Activated CD4-positive, alpha-beta T cell treated with anti-CD3 and anti-CD28 coated beads for 1 hour (primary cell): ENCODE measurements around the gene PTCD2.
"Not testable (repeated sequence)": the region's sequence is repeated elsewhere in the genome, so short reads cannot be mapped to it uniquely, and the experiment has no call there.

Experiments
- DNase-seq: peaks from one replicate; pipeline ENCODE4 v3.0.0-alpha.2; 2020

Gene PTCD2

DNA sequence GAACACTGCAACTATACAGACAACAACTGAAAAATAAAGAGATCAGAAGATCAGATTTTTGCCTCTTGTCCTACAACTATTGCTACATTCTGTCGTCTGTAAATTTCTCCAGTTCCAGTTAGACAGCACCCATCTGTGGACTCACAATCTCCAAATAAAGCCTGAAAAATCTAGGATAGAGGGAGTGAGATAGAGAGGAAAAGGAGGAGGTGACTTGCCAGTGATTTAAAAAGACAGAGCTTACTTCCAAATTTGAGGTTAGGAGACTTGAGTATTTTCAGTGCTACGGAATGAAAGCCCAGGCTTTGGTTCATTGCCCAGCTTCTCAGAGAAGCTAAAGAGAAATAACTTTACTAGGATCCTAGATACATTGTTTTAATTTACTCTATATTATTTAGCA lies 63.6 kb downstream of the PTCD2 start:
- DNase-seq, result no peak

DNA sequence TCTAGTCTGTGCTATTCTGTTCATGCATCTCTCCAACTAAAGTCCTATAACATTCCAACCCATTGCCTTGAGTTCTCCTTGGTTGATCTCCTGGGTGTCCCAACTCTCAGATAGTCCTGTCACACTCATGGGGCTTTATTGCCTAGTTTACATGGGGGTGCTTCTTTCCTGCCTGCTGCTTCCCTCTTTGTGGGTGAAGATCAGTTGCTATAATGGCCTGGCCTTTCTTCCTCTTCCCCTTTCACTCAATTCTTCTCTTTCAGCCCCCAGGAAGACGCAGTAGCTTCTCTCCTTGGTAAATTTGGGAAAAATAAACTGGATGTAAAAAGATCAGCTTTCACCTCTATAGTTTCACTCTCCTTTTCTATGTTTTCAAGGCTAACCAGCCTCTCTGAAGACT lies 66.5 kb downstream of the PTCD2 start:
- no peak for DNase-seq

DNA sequence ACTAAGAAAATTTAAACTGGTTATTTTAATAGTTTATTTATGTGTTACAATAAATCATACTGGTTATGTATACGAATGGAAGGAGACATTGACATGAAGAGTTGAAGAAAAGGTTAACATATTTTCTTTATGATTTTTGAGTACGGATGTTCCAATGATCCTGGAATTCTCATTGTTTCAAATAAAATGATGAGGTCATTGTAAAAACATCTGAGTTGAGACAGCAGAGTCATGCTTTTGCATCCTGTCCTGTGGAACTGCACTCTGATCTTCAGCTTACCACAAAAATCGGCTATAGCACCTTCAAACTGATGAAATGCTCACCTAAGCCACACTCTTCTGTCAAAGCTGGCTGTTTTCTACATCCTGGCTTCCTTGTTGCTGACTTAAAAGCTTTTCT lies 67.8 kb downstream of the PTCD2 start:
- no peak for DNase-seq

DNA sequence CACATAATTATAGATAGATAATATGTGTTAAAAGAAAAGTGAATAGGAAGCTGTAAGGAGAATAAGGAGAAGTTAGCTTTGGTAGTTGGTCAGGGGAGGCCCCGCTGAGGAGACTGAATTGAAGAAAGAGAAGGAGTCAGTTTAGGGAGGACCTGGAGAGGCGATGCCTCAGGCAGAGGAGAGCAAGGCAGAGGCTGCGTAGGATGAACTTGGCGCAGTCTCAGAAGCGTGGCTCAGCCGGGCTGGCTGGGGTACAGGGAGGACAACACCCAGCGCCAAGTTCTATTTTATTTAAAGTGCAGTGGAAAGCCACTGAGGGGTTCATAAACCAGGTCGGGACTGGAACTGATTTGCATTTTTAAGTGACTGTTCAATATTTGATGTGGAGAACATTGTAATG lies 68.5 kb downstream of the PTCD2 start:
- DNase-seq, result no peak

DNA sequence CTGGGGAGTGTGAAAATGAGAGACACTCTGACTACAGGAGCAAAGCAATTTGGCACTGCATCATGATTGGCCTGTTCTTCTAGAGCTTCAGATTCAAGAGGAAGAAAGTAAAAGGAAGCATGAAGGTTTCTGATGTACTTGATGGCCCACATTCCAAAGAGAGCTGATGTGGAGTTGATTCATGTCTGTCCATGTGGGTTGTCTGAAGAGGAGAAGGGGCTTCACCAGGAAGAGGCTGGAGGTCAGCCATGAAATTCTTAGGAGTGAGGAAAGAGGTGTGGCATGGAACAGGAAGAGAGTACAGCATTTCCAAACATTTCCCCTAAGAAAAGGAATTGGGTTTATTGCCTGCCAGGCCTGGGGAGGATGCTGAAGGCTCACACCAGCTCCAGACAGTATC lies 70.7 kb downstream of the PTCD2 start:
- no peak for DNase-seq

DNA sequence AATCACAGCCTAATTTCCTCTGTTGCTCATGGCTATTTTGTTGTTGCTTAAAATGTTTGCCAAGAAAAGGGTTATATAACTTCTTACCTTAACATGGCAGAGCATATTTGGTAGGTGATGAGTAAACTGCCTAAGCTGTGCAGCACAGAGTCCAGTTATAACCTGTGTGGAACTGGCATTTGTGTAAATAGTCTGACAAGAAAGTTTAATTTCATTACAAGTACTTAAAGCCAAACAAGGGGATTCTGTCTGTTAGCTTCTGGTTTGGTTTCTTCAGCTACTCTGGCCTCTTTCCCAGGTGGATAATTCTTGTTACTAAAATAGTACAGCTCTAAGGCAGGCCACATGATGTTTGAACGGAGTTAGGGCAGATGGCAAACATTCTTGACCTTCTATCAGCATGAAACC lies 72.2 kb downstream of the PTCD2 start:
- no peak for DNase-seq

DNA sequence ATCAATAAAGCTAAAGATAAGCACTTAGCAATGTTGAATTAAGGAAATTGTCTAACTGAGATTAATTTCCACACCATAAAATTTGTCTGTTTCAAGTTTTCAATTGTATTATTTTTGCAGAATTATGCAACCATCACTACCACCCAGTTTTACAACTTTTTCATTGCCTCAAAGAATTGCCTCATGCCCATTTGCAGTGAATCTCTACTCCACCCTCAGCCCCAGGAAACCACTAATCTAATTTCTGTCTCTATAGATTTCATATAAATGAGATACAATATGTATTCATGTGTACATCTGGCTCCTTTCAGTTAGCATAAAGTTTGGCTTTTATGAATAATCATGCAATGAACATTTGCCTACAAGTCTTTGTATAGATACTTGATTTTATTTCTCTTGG lies 72.9 kb downstream of the PTCD2 start:
- DNase-seq, result no peak

DNA sequence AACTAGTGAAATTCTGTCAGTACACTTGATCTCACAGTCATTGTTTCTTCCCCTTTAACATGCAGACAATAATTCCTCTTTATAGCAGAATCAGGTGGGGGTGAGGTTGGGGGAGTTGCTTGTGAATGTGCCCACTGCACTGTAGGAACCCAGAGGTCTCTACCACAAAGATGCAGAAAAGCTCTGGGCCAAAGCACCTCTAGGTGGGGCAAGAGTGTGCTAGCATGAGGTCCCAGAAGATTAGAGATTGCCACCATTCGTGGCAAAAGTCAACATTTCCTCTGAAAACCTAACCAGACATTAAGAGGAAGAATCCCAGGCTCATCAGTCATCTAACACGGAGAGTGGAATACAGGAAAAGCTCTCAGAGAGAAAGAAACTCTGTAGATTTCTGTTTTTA lies 74.5 kb downstream of the PTCD2 start:
- no peak for DNase-seq

DNA sequence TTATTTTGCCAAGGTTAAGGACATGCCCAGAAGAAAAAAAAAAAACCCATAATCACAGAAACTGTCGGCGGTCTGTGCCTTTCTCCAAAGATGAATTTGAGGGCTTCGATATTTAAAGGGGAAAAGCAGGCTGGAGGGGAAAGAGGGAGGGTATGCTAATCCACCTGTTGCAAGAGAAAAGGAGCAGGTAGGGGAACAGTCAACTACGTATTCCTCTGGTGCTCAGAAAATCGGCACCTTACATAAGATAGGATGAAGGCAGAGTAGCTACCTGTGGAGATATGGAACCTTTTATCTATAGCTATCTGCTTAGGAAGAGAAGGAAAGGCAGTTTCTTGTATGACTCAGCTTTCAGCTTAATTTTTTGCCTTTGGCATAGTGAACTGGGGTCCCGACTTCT lies 77.7 kb downstream of the PTCD2 start:
- no peak for DNase-seq

DNA sequence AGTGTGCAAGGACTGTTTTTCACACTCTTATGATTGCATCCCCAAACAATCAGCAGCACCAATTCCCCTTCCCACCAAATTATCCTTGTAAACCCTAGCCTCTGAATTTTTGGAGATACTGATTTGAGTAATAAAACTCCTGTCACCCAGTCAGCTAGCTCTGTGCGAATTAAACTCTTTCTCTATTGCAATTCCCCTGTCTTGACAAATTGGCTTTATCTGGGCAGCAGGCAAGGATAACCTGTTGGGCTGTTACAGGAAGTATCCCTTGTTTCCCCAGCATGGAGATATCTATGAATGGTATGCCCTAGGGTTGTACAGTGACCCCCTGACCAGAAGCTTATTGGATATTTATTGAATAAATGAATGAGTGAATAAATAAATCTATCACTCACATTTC lies 80.8 kb downstream of the PTCD2 start:
- DNase-seq, result no peak

DNA sequence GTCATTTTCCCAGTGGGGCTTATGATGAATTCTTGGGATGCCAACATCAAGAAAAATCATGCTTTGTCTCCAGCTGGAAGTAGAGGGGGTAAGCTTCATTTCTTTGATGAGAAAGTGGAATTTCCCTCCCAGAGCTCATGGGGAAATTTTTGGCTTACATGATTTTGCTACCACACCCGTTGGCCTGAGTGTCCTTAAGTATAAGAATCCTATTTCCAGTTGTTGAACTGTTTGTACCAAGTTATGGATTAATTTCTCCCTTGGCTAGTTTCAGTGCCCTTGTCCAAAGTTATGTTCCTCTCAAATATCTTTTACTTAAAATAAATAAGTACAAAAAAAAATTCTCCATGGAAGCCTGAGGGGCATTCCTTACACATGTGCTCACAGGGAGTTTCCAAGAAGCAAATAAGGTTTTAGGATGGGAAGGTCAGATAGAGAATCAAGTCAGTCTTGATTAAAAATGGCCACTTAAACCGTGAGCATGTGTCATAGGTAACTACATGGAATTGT lies 82.3 kb downstream of the PTCD2 start:
- DNase-seq, result no peak

DNA sequence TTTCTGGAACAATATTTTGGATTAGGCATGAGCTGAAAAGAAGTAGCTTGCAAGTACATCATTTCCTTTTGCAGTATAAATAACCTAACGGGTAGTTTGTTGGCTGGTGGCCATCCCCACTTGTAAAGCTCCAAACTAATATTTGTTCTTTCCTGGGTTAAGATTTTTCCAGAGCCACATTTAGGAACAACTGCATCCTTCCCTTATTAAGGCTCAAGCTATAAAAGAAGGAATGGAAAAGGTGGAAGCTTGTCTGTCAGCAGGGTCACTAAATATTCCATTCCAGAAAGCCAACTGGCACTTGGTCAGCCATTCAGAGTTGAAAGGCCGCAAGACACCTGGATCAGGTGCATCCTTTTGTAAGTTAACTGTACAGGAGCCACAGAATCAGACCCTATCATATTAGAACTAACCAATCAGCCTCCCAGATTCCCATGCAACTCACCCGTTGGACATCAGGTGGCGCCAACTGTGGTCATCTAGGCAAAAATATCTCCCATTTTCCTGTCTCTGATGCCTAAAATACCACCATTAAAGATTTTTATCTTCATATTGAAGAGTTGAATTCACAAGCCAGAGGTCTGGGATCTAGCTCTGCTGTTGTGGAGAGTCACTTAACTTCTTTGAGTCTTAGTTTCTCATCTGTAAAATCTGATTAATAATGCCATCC lies 82.9 kb downstream of the PTCD2 start:
- no peak for DNase-seq

DNA sequence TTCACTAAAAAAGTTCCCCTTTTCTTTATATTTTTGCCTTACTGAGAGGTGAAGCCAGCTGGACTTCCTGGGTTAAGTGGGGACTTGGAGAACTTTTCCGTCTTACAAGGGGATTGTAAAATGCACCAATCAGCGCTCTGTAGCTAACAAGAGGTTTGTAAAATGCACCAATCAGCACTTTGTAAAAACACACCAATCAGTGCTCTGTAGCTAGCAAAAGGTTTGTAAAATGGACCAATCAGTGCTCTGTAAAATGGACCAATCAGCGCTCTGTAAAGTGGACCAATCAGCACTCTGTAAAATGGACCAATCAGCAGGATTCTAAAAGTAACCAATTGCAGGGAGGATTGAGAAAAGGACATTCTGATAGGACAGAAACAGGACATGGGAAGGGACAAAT lies 84.6 kb downstream of the PTCD2 start:
- not testable (repeated sequence) for DNase-seq

DNA sequence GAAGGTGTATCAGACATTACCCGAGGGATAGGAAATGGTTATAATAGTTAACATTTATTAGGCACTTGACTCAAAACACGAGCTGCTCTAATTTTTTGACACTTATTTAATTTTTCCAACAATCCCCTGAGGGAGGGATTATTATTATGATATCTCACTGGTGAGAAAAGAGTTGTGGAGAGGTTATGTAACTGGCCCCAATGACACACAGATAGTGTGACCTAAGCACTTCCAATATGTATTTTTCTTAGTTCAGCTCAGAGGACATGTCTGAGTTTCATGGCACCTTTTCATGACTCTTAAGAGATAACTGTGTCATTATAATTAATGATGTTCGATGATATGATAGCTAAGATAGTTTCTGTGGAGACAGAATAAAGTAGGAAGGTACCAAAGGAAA lies 86.9 kb downstream of the PTCD2 start:
- no peak for DNase-seq

DNA sequence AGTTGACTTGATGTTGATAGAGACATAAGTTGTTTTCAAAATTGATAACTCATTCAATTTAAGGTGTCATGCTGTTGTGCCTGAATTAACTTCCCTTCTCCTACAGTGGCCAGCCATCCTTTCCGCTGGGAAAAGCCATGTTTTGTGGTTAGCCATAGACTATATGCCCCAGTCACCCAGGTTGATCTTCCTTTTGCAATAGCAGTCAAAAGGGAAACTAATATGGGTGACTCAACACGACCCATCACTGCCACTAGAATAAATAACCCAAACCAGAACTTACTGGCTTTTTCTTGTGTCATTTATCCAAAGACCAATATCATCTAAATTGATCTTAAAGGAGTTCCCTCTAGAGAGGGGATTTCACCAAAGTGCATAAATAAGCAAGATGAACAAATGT lies 87.4 kb downstream of the PTCD2 start:
- no peak for DNase-seq

DNA sequence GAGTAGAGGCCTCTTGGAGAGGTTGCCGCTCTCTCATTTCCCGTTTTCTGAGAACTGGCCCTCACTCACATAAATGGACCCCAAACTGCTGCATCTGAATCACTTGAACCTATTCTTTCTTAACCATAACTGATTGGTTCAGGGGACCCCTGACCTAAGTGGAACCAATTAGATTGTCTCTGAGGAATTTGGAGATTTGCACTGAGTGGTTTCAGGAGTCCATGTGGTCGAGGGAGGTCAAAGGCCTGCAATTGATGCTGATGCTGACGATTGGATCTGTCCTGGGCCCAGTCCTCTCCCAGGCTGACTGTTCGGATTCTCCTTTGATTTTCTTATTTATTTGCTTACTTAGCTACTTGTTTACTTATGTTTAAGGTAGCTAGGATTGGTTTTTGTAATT lies 88.0 kb downstream of the PTCD2 start:
- no peak for DNase-seq

DNA sequence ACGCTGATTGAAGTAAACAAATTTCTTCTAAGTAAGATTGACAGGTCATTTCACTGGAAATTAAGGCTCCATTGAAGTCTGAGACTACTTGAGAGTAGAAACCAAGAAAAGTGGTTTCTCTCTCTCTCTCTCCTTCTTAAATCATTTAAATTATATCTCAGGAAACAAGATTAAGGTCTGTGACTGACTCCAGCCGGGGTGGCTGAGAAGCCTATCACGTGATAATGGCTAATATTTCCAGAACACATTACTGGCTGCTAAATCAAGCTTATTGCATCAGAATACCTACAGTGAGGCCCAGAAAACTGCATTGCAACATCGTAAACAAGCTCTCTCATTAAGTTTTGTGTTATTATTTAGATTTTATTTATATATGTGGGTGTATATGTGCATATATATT lies 88.4 kb downstream of the PTCD2 start:
- no peak for DNase-seq

DNA sequence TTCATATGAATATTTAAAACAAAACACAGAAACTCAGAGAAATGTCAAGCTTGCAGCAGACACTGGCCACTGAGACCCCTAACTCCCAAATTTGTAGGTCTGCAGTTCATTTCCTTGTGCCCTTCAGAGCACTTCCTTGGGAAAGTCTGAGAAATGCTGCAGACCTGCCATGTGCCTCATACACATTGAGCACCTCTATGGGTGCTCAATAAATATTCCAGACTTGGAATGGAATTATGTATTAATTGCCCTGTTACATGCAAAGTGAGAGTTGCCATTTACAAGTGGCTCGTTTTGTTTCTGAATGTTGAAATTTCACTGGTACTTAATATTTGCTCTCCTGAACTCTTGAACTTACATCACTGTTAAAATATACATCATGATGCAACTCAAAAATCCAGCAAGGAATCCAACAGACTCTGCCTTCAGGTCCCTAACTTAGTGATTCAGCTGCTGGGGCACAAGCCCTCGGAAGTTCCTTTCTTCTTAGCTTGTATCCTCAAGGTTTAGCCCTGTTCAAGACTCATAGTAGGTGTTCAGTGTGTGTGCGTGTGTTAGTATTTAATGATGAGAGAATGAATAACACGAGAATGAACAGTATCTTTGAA lies 90.6 kb downstream of the PTCD2 start:
- no peak for DNase-seq

DNA sequence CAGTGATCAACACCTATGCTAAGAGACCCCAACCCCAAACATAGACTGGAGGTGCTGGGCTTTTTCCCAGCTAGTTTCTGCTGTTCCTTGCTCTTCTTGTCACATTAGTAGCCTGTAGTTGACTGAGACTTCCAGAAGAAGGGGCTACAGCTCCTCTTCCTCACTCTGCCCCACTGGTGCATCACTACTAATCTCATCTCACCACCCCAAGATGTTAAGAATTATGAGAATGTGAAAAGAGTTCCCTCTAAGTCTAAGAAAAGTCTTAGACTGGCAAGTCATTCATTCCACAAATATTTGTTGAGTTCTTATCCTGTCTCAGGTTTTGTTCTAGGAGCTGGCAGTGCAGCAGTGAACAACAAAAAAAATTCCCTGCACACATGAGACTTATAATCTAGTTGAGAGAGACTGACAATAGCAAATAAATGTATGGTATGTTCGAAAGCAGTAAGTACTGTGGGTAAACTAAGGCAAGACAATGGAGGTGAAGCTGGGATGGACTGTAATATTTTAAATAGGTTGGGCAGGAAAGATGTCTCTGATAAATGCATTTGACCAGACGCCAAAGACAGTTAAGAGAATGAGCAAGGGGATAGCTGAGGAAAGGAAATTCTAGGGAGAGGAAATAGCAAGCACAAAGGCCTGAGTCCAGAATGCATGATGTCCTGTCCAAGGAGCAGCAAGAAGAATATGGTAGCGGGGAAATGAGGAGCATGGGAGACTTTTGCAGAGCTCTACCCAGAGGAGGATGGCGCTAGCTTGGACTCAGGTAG lies 92.3 kb downstream of the PTCD2 start:
- no peak for DNase-seq

DNA sequence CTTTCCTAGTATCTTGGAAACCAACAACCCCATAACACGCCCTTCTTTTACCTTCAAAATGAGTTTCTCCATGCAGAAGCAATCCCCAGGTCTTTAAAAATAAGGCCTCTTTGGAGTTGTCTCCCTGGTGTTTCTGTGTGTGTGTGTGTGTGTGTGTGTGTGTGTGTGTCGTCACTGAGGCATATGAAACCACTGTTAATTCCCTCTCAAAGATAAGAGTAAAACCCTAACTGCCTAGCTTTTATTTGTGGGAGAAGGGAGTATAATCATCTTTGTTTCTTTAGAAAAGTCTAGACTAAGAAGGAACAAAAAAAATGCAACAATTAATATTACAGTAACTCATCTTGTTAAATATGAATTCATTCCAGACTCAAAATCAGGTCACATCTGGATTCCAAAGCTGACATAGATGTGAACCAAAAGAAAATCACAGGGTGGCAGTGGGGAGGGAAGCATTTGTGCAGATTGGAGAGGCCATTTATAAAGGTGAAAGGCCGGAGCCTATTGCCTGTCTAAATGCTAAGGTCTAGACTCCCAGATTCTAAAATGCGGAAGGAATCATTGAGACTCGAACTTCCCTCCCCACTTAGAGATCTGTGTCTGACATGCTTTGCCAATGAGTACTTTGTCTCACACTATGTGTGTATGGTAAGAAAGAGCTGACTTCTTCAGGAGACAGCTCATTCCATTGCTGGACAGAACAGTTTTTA lies 95.6 kb downstream of the PTCD2 start:
- no peak for DNase-seq

DNA sequence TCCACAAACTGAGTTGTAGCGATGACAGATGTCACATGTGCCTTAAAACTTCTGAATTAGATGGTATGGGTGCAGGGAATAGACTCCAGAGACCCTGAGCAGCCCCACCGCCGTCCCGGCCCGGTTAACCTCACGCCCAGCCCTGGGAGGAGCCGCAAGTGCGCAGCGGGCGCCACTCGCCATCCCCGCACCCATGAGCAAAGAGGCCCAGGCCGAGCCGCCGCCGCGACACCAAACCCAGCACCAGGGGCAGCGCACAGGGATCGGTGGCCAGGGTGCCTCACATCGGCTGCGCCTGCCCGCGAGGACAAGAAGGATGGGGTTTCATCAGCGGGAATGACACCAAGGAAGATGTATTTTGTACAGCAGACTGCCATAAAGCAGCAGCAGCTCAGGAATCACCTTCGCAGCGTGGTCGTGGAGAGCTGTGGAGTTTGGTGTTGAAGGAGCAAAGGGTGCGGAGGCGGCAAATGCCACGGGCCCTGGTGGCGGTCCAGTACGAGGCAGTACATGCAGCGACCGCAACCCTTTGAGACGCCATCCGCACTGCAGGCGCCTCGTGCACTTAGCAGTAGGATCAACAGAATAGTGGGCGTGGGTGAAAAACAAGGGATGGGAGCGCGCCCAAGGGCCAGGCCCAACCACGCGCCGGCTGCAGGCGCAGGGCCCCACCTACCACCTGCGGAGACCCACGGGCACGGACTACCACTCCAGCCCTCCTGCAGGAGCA lies 97.3 kb downstream of the PTCD2 start:
- DNase-seq, result no peak
